A673 (cell line): ENCODE data around the gene NOP56.

Experiments
- EZH2 ChIP-seq: fragments of 200-600 bp; sonication (generic); IDR thresholded peaks from 2 replicates; pipeline ENCODE4 v1.6.1; 2017; ENCODE audit warnings: borderline replicate concordance, low read depth, mild to moderate bottlenecking, mixed read lengths, antibody characterized with exemption, low read length; ENCODE audit not compliant: poor library complexity, severe bottlenecking
- TF ChIP-seq, protein P1 (sequence below): fragments of 300-800, 200-600 bp; sonication (generic); conservative IDR thresholded peaks from 2 replicates; pipeline ENCODE4 v1.5.1; 2017; ENCODE audit warnings: low read depth, mild to moderate bottlenecking, antibody characterized with exemption, low read length, moderate library complexity, mixed read lengths

DNA sequence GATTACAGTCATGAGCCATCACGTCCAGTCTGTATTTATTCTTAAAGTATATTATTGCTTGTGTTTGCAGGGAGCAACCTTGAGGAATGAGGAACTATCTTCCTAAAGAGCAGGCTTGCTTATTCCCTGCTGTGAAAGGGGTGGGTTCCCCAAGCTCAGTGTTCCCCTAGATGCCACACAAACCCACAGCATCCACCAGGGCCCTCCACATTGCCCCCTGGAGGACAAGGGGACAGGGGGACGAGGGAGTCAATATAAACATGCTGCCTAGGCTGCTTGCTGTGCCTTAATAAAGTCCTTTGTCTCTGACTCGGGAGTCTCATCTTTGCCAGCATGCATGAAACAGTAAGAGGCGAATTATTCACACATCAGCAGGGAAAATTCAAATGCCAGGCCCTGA lies 19.5 kb downstream of the NOP56 start:
- TF ChIP-seq, protein P1, sequence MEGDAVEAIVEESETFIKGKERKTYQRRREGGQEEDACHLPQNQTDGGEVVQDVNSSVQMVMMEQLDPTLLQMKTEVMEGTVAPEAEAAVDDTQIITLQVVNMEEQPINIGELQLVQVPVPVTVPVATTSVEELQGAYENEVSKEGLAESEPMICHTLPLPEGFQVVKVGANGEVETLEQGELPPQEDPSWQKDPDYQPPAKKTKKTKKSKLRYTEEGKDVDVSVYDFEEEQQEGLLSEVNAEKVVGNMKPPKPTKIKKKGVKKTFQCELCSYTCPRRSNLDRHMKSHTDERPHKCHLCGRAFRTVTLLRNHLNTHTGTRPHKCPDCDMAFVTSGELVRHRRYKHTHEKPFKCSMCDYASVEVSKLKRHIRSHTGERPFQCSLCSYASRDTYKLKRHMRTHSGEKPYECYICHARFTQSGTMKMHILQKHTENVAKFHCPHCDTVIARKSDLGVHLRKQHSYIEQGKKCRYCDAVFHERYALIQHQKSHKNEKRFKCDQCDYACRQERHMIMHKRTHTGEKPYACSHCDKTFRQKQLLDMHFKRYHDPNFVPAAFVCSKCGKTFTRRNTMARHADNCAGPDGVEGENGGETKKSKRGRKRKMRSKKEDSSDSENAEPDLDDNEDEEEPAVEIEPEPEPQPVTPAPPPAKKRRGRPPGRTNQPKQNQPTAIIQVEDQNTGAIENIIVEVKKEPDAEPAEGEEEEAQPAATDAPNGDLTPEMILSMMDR: peak; percentile 46
- TF ChIP-seq EZH2: no peak
